Stimulated activated naive CD8-positive, alpha-beta T cell treated with anti-CD3 and anti-CD28 coated beads, Interleukin-15, amount 100 ng/mL, for 72 hours (primary cell): Measurements from ENCODE around the gene XPOT.

Source experiments
- ATAC-seq: fragments of 150-1000 bp; cut with Tn5 transposase; 2 replicates; pipeline ENCODE4 v1.10.0; 2021; ENCODE audit warnings: mild to moderate bottlenecking, moderate library complexity
- DNase-seq, 2 donors: peaks; one replicate each; pipeline ENCODE4 v3.0.0; 2021 to 2022
- H3K27ac Mint-ChIP-seq, 2 donors: one replicate each; pipeline ENCODE4 v1.8.0; 2022; ENCODE audit warnings: mild to moderate bottlenecking in 2 of 2, mixed read lengths in 2 of 2, moderate library complexity in 2 of 2
- H3K27me3 Mint-ChIP-seq: one replicate; pipeline ENCODE4 v1.8.0; 2022; ENCODE audit warnings: mixed read lengths
- H3K4me1 Mint-ChIP-seq: one replicate; pipeline ENCODE4 v1.8.0; 2022; ENCODE audit warnings: mild to moderate bottlenecking, mixed read lengths
- H3K4me3 Mint-ChIP-seq, 2 donors: one replicate each; pipeline ENCODE4 v1.8.0; 2022; ENCODE audit warnings: mild to moderate bottlenecking in 2 of 2, mixed read lengths in 2 of 2, moderate library complexity in 1 of 2
- H3K9me3 Mint-ChIP-seq, 2 donors: one replicate each; pipeline ENCODE4 v1.8.0; 2022; ENCODE audit warnings: mixed read lengths in 2 of 2

The XPOT gene

GRCh38 chr12:64473176-64473575, 69.0 kb downstream of the XPOT start:
- ATAC-seq = no peak
- peaks cover 0 to 5% of the 10 kb centered on the region in 2 donors for H3K9me3 Mint-ChIP-seq
- H3K27ac Mint-ChIP-seq = no peak overlapping the region
- no peak for DNase-seq
- H3K4me1 Mint-ChIP-seq = no peaks in the 10 kb centered on the region
- H3K4me3 Mint-ChIP-seq = no peak overlapping the region
- H3K27me3 Mint-ChIP-seq = no peaks in the 10 kb centered on the region

DNA sequence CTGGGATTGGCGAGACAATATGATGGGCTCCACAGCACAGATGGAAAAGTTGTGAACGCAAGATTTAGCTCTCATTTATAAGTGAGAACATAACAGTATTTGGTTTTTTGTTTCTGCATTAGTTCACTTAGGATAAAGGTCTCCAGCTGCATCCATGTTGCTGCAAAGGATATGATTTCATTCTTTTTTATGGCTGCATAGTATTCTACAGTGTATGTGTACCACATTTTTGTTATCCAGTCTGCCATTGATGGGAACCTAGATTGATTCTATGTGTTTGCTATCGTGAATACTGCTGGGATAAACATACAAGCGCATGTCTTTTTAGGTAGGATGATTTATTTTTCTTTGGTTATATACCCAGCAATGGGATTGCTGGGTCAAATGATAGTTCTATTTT, 71.3 kb downstream of the XPOT start:
- Mint-ChIP-seq H3K27ac (no peak overlapping the region), H3K27me3 (no peaks in the 10 kb centered on the region), H3K9me3 (peaks cover 0 to 5% of the 10 kb centered on the region in 2 donors), H3K4me1 (no peaks in the 10 kb centered on the region), H3K4me3 (no peak overlapping the region)
- no peak for DNase-seq
- ATAC-seq = no peak

DNA sequence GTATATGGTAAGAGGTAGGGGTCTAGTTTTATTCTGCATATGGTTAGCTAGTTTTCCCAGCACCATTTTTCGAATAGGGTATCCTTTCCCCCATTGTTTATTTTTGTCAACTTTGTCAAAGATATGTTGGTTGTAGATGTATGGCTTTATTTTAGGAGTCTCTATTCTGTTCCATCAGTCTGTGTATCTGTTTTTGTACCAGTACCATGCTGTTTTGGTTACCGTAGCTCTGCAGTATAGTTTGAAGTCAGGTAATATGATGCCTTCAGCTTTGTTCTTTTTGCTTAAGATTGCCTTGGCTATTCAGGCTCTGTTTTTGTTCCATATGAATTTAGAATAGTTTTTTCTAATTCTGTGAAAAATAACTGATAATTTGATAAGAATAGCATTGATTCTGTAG, 72.7 kb downstream of the XPOT start:
- Mint-ChIP-seq H3K27ac (no peak overlapping the region), H3K4me1 (no peaks in the 10 kb centered on the region), H3K27me3 (no peaks in the 10 kb centered on the region), H3K4me3 (no peak overlapping the region), H3K9me3 (peaks cover 0 to 5% of the 10 kb centered on the region in 2 donors)
- no peak for ATAC-seq
- DNase-seq = no peak

DNA sequence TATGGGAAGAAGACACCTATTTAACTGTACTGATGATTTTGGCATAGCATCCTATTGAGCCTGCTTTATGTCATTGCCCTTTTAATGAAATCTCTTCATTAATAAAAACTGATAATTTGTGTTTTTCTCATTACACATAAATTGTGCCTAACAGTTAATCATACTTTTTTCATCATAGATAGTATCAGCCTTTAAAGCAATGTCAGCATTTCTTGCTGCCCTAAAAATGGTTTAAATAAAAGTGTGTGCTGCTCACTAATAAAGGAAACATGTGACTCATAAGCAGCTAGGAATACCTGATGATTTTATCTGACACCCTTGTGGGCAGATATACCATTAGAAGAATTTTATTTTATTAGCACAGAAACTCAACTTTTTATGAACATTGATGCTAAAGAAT, 74.5 kb downstream of the XPOT start:
- Mint-ChIP-seq H3K9me3 (peaks cover 0 to 5% of the 10 kb centered on the region in 2 donors), H3K27me3 (no peaks in the 10 kb centered on the region), H3K4me1 (no peaks in the 10 kb centered on the region), H3K4me3 (no peak overlapping the region), H3K27ac (no peak overlapping the region)
- DNase-seq (no peak), ATAC-seq (no peak)

GRCh38 chr12:64480148-64480547, 76.0 kb downstream of the XPOT start:
- DNase-seq (no peak), ATAC-seq (no peak)
- no peak overlapping the region for H3K27ac Mint-ChIP-seq
- no peak overlapping the region for H3K4me3 Mint-ChIP-seq
- H3K9me3 Mint-ChIP-seq = peaks cover 0 to 5% of the 10 kb centered on the region in 2 donors
- H3K27me3 Mint-ChIP-seq = no peaks in the 10 kb centered on the region
- no peaks in the 10 kb centered on the region for H3K4me1 Mint-ChIP-seq

GRCh38 chr12:64486657-64487056, 82.5 kb downstream of the XPOT start:
- Mint-ChIP-seq H3K4me1 (peaks cover 10% of the 10 kb centered on the region), H3K4me3 (no peak overlapping the region), H3K9me3 (no peaks in the 10 kb centered on the region), H3K27me3 (no peaks in the 10 kb centered on the region), H3K27ac (no peak overlapping the region)
- ATAC-seq (no peak), DNase-seq (no peak)

DNA sequence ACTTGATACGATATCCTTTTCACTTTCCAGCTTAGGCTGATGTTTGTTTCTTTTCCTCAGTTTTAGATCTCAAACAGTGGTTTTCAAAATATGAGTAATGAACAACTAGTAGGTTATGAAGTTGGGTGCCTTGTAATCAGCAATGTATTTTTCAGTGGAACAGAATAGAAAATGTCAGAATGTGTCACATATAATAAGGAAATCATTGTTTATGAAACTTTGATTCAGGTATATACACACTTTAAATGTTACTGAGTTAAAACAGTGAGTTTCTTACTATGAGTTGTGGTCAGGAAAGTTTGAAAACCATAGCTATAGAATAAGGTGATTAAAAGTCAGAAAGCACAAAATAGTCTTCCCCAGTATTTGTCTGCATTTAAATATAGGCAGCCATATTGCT, 87.5 kb downstream of the XPOT start:
- H3K27me3 Mint-ChIP-seq = no peaks in the 10 kb centered on the region
- ATAC-seq (peak; percentile 35), DNase-seq (no peak)
- no peak overlapping the region for H3K27ac Mint-ChIP-seq
- no peak overlapping the region for H3K4me3 Mint-ChIP-seq
- peaks cover 16% of the 10 kb centered on the region for H3K4me1 Mint-ChIP-seq
- no peaks in the 10 kb centered on the region for H3K9me3 Mint-ChIP-seq

DNA sequence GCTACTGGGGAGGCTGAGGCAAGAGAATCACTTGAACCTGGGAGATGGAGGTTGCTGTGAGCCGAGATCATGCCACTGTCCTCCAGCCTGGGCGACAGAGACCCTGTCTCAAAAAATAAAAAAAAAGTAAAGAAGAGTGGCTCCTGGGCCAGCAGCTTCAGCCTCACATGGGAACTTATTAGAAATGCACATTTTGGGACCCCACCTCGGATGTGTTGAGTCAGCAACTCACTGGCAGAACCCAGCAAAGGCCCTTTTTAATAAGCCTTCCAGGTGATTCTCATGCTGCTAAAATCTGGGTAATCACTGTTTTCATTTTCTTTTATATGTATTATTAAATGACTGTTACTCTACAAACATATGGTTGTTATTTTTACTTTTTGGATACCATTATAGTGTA, 89.3 kb downstream of the XPOT start:
- no peaks in the 10 kb centered on the region for H3K27me3 Mint-ChIP-seq
- no peaks in the 10 kb centered on the region for H3K9me3 Mint-ChIP-seq
- no peak overlapping the region for H3K4me3 Mint-ChIP-seq
- peaks cover 15% of the 10 kb centered on the region for H3K4me1 Mint-ChIP-seq
- no peak for DNase-seq
- ATAC-seq = no peak
- H3K27ac Mint-ChIP-seq = no peak overlapping the region

- H3K27me3 Mint-ChIP-seq = no peaks in the 10 kb centered on the region
- no peak for DNase-seq
- peaks cover 6% of the 10 kb centered on the region for H3K4me1 Mint-ChIP-seq
- ATAC-seq = no peak
- H3K4me3 Mint-ChIP-seq = no peak overlapping the region
- no peaks in the 10 kb centered on the region for H3K9me3 Mint-ChIP-seq
- H3K27ac Mint-ChIP-seq = no peak overlapping the region
Measured at GRCh38 chr12:64494998-64495729, 91.0 kb downstream of the XPOT start.

DNA sequence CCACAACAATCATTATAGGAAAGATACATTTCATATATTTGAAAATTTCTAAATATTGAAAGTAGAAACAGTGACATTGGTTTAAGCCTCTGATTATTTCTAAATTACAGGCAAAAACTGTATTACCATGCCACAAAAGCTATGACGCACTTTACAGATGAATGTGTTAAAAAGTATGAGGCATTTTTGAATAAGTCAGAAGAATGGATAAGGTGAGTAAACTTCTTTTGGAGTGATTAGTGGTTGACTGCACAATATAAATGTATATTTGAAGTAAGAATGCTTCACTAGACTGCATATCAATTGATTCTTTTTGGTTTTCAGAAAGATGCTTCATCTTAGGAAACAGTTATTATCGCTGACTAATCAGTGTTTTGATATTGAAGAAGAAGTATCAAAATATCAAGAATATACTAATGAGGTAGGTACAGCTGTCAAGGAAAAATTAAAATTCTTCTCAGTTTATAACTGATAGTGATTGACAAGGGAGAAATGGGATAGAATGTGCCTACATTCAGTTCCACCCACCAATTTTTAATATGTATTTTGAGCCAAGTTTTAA, 92.7 kb downstream of the XPOT start:
- peaks cover 6% of the 10 kb centered on the region for H3K4me1 Mint-ChIP-seq
- H3K27ac Mint-ChIP-seq = no peak overlapping the region
- no peak overlapping the region for H3K4me3 Mint-ChIP-seq
- ATAC-seq = no peak
- no peaks in the 10 kb centered on the region for H3K27me3 Mint-ChIP-seq
- DNase-seq = no peak
- no peaks in the 10 kb centered on the region for H3K9me3 Mint-ChIP-seq

GRCh38 chr12:64497484-64497883, 93.3 kb downstream of the XPOT start:
- ATAC-seq (no peak), DNase-seq (no peak)
- H3K27ac Mint-ChIP-seq = peak overlapping the region in 1 of 2 donors; percentile 65
- no peak overlapping the region for H3K4me3 Mint-ChIP-seq
- H3K4me1 Mint-ChIP-seq = peaks cover 6% of the 10 kb centered on the region
- H3K9me3 Mint-ChIP-seq = no peaks in the 10 kb centered on the region
- H3K27me3 Mint-ChIP-seq = no peaks in the 10 kb centered on the region

DNA sequence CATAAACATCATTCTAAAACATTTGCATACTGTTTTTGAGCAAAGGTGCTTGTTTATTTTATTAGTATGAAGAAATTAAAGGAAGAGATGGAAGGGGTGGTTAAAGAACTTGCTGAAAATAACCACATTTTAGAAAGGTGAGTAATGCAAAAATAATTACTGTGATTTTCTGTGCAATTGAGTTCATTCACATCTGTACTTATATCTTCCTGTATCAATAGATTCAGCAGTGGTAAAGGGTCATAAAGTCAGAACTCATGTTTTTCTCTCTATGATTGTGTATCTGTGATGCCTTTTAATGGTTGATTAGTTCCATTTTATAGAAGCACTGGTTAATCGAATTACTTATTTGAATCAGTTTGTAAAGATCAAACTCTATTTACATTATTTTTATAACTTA, 93.7 kb downstream of the XPOT start:
- ATAC-seq (no peak), DNase-seq (no peak)
- no peak overlapping the region for H3K4me3 Mint-ChIP-seq
- peak overlapping the region in 1 of 2 donors; percentile 65 for H3K27ac Mint-ChIP-seq
- no peaks in the 10 kb centered on the region for H3K27me3 Mint-ChIP-seq
- H3K4me1 Mint-ChIP-seq = peaks cover 6% of the 10 kb centered on the region
- H3K9me3 Mint-ChIP-seq = no peaks in the 10 kb centered on the region

DNA sequence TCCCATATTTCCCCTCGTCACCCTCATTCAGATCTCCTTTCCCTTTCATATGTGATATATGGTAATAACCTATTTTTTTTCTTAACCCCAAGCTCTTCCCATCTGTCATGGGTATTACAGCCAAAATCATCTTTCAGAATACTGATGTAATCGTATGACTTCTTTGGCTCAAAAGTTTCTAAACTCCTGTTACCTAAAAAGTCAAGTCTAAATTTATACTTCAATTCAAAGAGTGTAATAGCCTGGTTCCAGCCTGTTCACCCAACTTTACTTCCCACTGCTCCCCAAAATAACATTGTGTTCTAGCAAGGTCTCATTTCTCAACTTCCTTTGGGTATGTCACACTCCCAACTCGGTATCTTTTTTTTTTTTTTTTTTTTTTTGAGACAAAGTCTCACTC, 96.2 kb downstream of the XPOT start:
- no peaks in the 10 kb centered on the region for H3K9me3 Mint-ChIP-seq
- ATAC-seq (no peak), DNase-seq (no peak)
- no peak overlapping the region for H3K4me3 Mint-ChIP-seq
- peak overlapping the region in 1 of 2 donors; percentile 71 for H3K27ac Mint-ChIP-seq
- no peaks in the 10 kb centered on the region for H3K4me1 Mint-ChIP-seq
- H3K27me3 Mint-ChIP-seq = no peaks in the 10 kb centered on the region
